HEK293T (cell line): ENCODE measurements around the gene MRPL10.

Source experiments
- FOXM1 ChIP-seq: fragments of 450-650 bp; IDR thresholded peaks from 2 replicates; pipeline ENCODE4 v1.6.1; 2017; ENCODE audit warnings: mild to moderate bottlenecking, borderline replicate concordance
- SP1 ChIP-seq: fragments of 450-650 bp; IDR thresholded peaks from 2 replicates; pipeline ENCODE4 v1.6.1; 2017
- SUZ12 ChIP-seq: fragments of 450-650 bp; IDR thresholded peaks from 2 replicates; pipeline ENCODE4 v1.6.1; 2016; ENCODE audit warnings: mild to moderate bottlenecking

DNA sequence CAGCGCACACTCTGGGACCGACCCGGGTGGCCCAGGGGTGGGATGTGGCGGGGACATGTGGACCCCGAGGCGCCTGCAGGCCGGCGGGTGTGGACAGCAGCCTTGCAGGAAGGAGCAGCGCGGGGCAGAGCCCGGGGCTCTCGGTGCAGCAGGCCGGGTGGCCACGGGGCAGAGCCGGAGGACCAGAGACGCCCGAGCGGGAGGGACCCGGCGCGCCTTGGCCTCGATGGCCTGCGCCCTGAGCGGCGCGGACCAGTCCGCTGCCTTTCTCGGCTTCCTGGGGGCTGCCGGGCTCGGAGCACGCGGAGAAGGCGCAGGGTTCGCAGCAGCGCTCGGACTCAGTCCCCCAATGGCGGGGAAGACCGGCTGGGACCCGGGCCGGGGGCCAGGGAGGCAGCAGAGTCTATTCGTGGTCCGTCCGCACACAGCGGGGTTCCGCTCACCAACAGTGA, 53.1 kb downstream of the MRPL10 start:
- TF ChIP-seq SUZ12, result no peak
- no peak for TF ChIP-seq FOXM1
- no peak for TF ChIP-seq SP1
